GM11168 (cell line): Measurements from ENCODE around the gene CRACDL.

Experiments
- in situ Hi-C: fragments of 300-500 bp; cut with MboI; formaldehyde crosslinking; loops from one replicate; pipeline ENCODE4 v1.12.0; 2022; ENCODE audit warnings: low sequenced_read_pairs; ENCODE audit not compliant: unreplicated experiment

The CRACDL gene

DNA sequence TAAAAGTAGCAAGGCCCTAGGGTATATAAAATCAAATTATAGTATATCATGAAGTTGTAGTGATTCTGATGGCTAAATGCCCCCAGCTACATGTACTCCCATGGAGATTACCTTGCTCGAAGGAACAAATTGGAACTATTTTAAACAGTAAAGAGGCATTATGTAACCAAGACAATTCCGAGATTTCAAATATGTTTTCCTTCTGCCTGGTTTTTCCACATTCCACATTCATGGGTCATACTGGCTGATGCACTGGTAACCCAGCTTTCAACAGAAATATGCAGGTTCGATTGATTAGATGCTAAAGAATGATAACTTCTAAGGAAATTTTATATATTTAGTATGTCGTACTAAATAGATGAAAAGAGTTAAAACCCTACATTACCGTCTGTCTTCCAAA, 142.8 kb downstream of the CRACDL start:
- in situ Hi-C loops = no loop called here

DNA sequence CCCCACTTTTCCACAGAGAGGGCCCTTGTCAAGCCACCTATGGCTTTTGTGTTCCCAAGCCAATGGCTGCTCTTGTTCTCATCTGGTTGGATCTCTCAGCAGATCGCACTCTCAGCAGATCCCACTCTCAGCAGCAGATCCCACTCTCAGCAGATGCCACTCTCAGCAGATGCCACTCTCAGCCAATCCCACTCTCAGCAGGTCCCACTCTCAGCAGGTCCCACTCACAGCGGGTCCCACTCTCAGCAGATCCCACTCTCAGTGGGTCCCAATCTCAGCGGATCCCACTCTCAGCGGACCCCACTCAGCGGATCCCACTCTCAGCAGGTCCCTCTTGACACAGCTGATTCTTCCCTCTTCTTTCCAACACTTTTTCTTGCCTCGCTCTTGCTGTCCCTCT, 145.8 kb downstream of the CRACDL start:
- in situ Hi-C loops = no loop called here

DNA sequence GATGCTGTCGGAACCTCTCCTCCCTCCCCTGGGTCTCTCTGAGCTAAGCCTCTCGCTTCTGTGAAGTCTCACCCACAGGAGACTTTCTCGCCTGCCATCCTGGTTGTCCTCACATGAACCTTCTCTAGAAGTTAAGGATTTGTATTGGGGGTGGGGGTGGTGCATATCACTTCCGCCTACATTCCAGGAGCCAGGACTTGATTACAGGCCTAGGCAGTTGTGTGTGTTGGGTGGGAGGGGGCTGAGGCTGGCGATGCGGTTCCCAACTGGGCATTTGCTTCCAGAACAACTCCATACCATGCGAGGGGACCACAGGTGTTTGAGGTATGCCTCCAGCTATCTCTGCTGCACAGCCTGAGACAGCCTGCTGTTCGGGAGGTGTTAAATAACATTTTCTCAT, 148.3 kb downstream of the CRACDL start:
- in situ Hi-C loops = no loop called here

GRCh38 chr2:98786179-98786578, 149.8 kb downstream of the CRACDL start:
- in situ Hi-C loops = no loop called here

DNA sequence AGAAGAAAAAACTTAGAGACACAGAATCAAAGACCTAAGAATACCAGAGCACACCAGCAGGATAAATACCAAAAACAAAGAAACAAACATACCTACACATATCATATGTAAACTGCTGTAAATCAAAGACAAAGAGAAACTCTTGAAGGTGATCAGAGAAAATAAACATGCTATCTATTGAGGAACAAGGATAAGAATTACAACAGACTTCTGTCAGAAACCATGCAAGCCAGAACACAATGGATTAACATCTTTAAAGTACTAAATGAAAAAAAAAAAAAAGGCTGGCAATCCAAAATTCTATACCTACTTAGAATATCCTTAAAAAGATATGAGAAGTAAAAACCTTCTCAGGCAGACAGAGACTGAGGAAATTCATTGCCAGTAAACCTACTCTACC, 153.5 kb downstream of the CRACDL start:
- in situ Hi-C loops = no loop called here

DNA sequence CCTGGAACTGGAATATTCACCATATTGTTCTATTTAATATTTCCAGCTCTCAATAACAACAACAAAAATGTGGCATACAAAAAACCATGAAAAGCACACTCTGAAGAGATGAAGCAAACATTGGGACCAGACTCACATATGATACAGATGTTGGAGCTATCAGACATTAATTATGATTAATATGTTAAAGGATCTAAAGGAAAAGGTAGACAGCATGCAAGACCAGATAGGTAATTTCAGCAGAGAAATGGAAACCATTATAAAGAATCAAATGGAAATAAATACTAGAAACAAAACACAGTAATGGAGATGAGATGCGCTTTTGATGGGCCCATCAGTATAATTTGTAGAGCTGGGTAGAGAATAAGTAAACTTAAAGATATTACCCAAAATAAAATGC, 154.2 kb downstream of the CRACDL start:
- in situ Hi-C loops = no loop called here

GRCh38 chr2:98778741-98779483, 157.1 kb downstream of the CRACDL start:
- in situ Hi-C loops = no loop called here

DNA sequence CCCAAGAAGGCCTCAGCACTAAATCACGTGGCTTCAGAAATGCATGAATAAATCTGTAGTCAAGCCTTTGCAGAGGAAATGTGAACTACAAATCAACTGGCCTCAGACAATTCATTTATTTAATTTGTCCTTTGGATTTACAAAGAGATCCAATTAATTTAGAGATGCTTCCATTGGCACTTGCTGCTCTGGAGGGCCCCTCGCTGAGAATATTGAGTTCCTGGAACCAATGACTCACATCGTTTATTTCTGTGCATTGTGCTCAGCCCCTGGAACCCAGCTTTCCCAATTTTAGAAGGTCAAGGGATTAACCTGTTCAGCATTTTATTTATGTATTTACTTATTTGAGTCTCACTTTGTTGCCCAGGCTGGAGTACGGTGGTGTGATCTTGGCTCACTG, 157.9 kb downstream of the CRACDL start:
- in situ Hi-C loops = no loop called here

GRCh38 chr2:98777710-98778109, 158.3 kb downstream of the CRACDL start:
- in situ Hi-C loops = no loop called here

DNA sequence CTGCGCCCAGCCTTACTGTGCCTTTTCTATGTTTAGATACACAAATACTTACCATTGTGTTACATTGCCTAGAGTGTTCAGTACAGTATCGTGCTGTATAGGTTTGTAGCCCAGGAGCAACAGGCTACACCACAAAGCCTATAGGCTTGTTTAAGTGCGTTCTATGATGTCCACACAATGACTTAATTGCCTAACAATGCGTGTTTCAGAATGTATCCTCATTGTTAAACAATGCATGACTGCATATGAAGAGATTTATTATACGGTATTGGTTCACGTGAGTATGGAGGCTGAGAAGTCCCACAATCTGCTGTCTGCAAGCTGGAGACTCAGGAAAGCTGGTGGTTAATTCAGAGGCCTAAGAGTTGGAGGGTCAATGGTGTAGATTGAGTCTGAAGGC, 158.9 kb downstream of the CRACDL start:
- in situ Hi-C loops = no loop called here

- in situ Hi-C loops = no loop called here
These were observed 159.9 kb downstream of the CRACDL start for GRCh38 chr2:98776136-98776535.

DNA sequence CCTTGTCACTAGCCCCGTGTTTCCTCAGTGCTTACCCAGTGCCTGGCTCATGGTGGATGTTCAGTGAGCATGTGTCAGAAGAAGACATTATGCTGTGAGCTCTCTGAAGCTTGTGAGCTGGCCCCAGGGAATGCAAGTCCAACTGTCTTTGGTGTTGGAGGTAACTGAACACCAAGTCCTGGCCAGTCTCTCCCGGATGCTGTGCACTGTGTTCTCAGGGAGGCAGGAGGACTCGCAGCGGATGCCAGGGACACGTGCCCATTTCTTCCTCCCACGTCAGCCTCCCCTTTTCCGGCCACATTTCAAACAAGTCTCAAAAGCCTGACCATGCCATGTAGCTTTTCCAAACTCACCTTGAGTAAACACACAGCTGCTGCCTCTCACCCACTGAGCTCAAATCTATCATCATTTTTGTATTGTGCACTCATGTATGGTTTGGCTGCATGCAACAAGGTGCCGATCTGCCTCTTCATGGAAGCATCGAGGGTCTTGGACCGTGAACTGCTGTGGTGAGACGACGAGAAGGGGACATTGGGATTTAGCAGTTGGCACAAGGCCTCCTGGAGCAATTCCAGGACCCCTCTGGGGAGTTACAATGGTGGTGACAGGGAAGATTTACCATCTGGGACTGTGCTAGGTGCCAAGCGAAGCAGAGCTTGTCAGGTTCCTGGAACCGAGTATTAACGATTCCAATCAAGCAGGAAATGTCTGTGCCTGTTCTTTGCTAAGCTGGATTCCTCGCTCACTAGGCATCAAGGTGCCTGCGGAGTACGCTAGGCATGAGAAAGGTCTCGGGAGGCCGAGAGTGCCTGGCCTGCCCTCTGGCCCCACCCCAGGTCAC, 160.7 kb downstream of the CRACDL start:
- in situ Hi-C loops = no loop called here

DNA sequence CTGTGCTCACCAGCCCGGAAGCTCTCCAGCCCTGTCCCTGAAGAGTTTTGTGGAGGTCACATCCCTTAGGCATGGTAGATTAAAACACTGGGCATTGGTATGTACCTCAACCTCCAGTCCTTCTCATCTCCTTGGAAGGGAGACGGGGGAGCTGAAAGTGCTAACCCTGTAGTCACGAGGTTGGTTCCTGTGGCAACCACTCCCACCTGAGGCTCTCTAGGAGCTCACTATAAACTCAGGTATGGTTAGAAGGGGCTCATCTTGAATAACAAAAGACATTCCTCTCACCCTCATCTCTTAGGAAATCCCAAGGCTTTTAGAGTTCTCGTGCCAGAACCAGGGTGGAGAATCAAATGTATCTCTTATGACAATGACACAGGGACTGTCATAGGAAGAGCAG, 162.1 kb downstream of the CRACDL start:
- in situ Hi-C loops = no loop called here

GRCh38 chr2:98773169-98773568, 162.9 kb downstream of the CRACDL start:
- in situ Hi-C loops = no loop called here

- in situ Hi-C loops = no loop called here
These were observed 163.5 kb downstream of the CRACDL start for GRCh38 chr2:98772536-98772935.

DNA sequence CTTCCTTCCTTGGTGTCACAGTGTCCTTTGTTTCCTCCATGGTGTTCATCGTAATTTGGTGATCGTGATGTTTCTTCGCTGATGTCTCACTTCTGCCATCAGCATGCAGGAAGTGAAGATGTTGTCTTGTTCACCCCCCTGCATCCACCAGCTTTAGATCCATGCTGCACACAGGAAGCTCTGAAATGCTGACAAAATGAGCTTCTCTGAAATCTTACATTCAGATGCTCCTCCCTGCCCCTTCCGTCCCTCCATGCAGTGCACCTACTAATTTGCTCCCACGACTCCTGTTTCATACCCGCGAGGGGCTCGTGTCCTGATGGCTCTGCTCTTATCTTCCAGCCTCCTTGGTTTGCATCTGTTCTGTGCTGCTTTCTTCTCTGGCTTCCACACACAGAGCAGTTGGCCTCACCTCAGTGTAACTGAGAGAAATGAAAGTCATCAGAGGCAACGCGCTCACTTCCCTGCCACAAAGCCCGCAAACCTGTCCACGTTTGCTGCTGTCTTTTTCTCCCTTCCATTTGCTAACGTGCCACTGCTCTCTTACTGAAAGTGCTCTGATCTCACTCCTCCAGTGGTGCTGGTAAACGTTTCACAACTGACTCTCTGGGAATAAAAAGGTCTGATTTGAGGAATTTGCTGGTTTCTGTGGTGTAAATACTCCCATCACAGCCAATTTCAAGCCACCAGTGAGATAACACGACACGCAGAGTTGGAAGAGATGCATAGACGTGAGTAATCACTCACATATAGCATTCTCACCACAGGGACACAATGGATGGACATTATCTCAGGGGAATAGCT, 164.1 kb downstream of the CRACDL start:
- in situ Hi-C loops = no loop called here

GRCh38 chr2:98771264-98771663, 164.8 kb downstream of the CRACDL start:
- in situ Hi-C loops = no loop called here

- in situ Hi-C loops = no loop called here
These were observed 166.2 kb downstream of the CRACDL start for GRCh38 chr2:98769784-98770183.

DNA sequence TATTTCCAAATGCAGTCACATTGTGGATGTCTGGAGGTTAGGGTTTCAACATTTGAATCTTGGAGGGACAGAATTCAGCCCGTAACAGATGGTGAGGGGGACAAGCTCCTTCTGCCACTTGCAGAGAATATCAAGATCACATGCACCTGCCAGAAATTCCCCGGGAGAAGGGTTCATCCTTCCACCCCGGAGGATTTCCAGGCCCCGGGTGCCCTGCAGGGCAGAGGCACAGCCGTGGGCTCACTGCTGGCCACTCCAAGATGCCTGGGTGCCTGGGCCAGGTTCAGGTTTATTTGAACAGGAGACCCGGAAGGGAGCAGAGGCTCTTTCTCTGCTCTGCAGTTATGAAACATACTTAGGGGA, 166.9 kb downstream of the CRACDL start:
- in situ Hi-C loops = no loop called here

GRCh38 chr2:98768384-98769113, 167.5 kb downstream of the CRACDL start:
- in situ Hi-C loops = no loop called here
